ENCODE results near the gene SLC22A1.
"Not testable (repeated sequence)": the region's sequence is repeated elsewhere in the genome, so short reads cannot be mapped to it uniquely, and the experiment has no call there.

The SLC22A1 gene

GRCh38 chr6:160121558-160121957 lies at the start of gene SLC22A1:
SLC22A1 (plus strand) TSS chr6:160121815; CDS start chr6:160121936, 121 bp downstream.
- no peak for DNase-seq (ENCODE audit: low read depth in 2 of 2)

GRCh38 chr6:160073272-160073671 lies 48.3 kb upstream of the SLC22A1 start:
- DNase-seq (ENCODE audit: low read depth in 2 of 2) = no peak

GRCh38 chr6:160076009-160076408 lies 45.6 kb upstream of the SLC22A1 start:
- no peak for DNase-seq (ENCODE audit: low read depth in 2 of 2)

- DNase-seq (ENCODE audit: low read depth in 2 of 2) = no peak
Observed at GRCh38 chr6:160077024-160077423, 44.6 kb upstream of the SLC22A1 start.

- no peak for DNase-seq (ENCODE audit: low read depth in 2 of 2)
Observed at GRCh38 chr6:160077526-160077925, 44.1 kb upstream of the SLC22A1 start.

- no peak for DNase-seq (ENCODE audit: low read depth in 2 of 2)
Observed at GRCh38 chr6:160078883-160079685, 42.5 kb upstream of the SLC22A1 start.

GRCh38 chr6:160079686-160080043 lies 42.0 kb upstream of the SLC22A1 start:
- no peak for DNase-seq (ENCODE audit: low read depth in 2 of 2)

- DNase-seq (ENCODE audit: low read depth in 2 of 2) = no peak
Observed at GRCh38 chr6:160080097-160080496, 41.5 kb upstream of the SLC22A1 start.

GRCh38 chr6:160081398-160081797 lies 40.2 kb upstream of the SLC22A1 start:
- DNase-seq (ENCODE audit: low read depth in 2 of 2) = no peak

GRCh38 chr6:160082627-160083026 lies 39.0 kb upstream of the SLC22A1 start:
- DNase-seq (ENCODE audit: low read depth in 2 of 2) = no peak

- no peak for DNase-seq (ENCODE audit: low read depth in 2 of 2)
Observed at GRCh38 chr6:160084198-160084776, 37.3 kb upstream of the SLC22A1 start.

GRCh38 chr6:160085226-160085625 lies 36.4 kb upstream of the SLC22A1 start:
- DNase-seq (ENCODE audit: low read depth in 2 of 2) = no peak

- DNase-seq (ENCODE audit: low read depth in 2 of 2) = no peak
Observed at GRCh38 chr6:160085713-160086505, 35.7 kb upstream of the SLC22A1 start.

GRCh38 chr6:160086754-160087153 lies 34.9 kb upstream of the SLC22A1 start:
- no peak for DNase-seq (ENCODE audit: low read depth in 2 of 2)

GRCh38 chr6:160088069-160088783 lies 33.4 kb upstream of the SLC22A1 start:
- DNase-seq (ENCODE audit: low read depth in 2 of 2) = no peak

GRCh38 chr6:160088784-160089533 lies 32.7 kb upstream of the SLC22A1 start:
- DNase-seq (ENCODE audit: low read depth in 2 of 2) = no peak

GRCh38 chr6:160089534-160089897 lies 32.1 kb upstream of the SLC22A1 start:
- no peak for DNase-seq (ENCODE audit: low read depth in 2 of 2)

- not testable (repeated sequence) for DNase-seq (ENCODE audit: low read depth in 2 of 2)
Observed at GRCh38 chr6:160090442-160091239, 31.0 kb upstream of the SLC22A1 start.

GRCh38 chr6:160092176-160092575 lies 29.4 kb upstream of the SLC22A1 start:
- DNase-seq (ENCODE audit: low read depth in 2 of 2) = not testable (repeated sequence)

- DNase-seq (ENCODE audit: low read depth in 2 of 2) = no peak
Observed at GRCh38 chr6:160092602-160093001, 29.0 kb upstream of the SLC22A1 start.

Measured in stimulated activated CD8-positive, alpha-beta memory T cell treated with anti-CD3 and anti-CD28 coated beads, Interleukin-7, amount 100 ng/mL, for 4 hours (primary cell).